Left hindlimb (tissue), 1 donor: ENCODE data around the gene RHOBTB3.

ENCODE experiments used
- DNase-seq: peaks from one replicate; pipeline ENCODE4 v3.0.0-alpha.2; 2018

The RHOBTB3 gene

GRCh38 chr5:95713960-95714710, 17.0 kb upstream of the RHOBTB3 start:
- no peak for DNase-seq

- DNase-seq: no peak
Observed at GRCh38 chr5:95715799-95716461, 15.2 kb upstream of the RHOBTB3 start.

GRCh38 chr5:95717439-95717838, 13.7 kb upstream of the RHOBTB3 start:
- no peak for DNase-seq

GRCh38 chr5:95718203-95718602, 12.9 kb upstream of the RHOBTB3 start:
- no peak for DNase-seq

GRCh38 chr5:95718738-95719137, 12.4 kb upstream of the RHOBTB3 start:
- DNase-seq: no peak

- DNase-seq: no peak
Observed at GRCh38 chr5:95720094-95720786, 10.9 kb upstream of the RHOBTB3 start.

- no peak for DNase-seq
Observed at GRCh38 chr5:95721582-95722295, 9.4 kb upstream of the RHOBTB3 start.

GRCh38 chr5:95723632-95724369, 7.3 kb upstream of the RHOBTB3 start:
- no peak for DNase-seq

GRCh38 chr5:95725071-95725820, 5.9 kb upstream of the RHOBTB3 start:
- DNase-seq: no peak

GRCh38 chr5:95725937-95726810, 5.0 kb upstream of the RHOBTB3 start:
- DNase-seq: no peak

- no peak for DNase-seq
Observed at GRCh38 chr5:95726811-95727763, 4.0 kb upstream of the RHOBTB3 start.

- DNase-seq: no peak
Observed at GRCh38 chr5:95727764-95728191, 3.4 kb upstream of the RHOBTB3 start.

GRCh38 chr5:95728494-95729114, 2.5 kb upstream of the RHOBTB3 start:
- no peak for DNase-seq

- no peak for DNase-seq
Observed at GRCh38 chr5:95729115-95730010, 1.8 kb upstream of the RHOBTB3 start.

GRCh38 chr5:95730011-95730700, 980 bp upstream of the RHOBTB3 start:
- no peak for DNase-seq

- peak; percentile 70 for DNase-seq
Observed at GRCh38 chr5:95731571-95732554, 727 bp downstream of the RHOBTB3 start.
